SK-N-SH (cell line): ENCODE results near the gene PKNOX1.

ENCODE experiments used
- CHD2 ChIP-seq: fragments of 150-350 bp; IDR thresholded peaks from 2 replicates; pipeline ENCODE4 v1.6.1; 2018; ENCODE audit warnings: low read length; ENCODE audit not compliant: partially characterized antibody
- CTCF ChIP-seq: fragments of 200-600 bp; sonication (generic); IDR thresholded peaks from 2 replicates; pipeline ENCODE4 v1.6.1; 2017; ENCODE audit warnings: antibody characterized with exemption, mild to moderate bottlenecking, moderate library complexity
- EP300 ChIP-seq, 2 experiments: IDR thresholded peaks; 2 replicates each; pipeline versions ENCODE4 v1.4.0 to v1.6.1; 2012; ENCODE audit warnings: borderline replicate concordance in 1 of 2, low read depth in 1 of 2, low read length in 1 of 2
- EZH2phosphoT487 ChIP-seq: fragments of 200-600 bp; sonication (generic); IDR thresholded peaks from 2 replicates; pipeline ENCODE4 v1.6.1; 2017; ENCODE audit warnings: low read depth, mixed run types, mild to moderate bottlenecking, antibody characterized with exemption, moderate library complexity, borderline replicate concordance
- GABPA ChIP-seq: IDR thresholded peaks from 2 replicates; pipeline ENCODE4 v1.4.0; 2012; ENCODE audit warnings: low read depth, mild to moderate bottlenecking
- POLR2AphosphoS5 ChIP-seq: IDR thresholded peaks from 2 replicates; pipeline ENCODE4 v1.6.1; 2012; ENCODE audit warnings: low read depth, low read length
- RAD21 ChIP-seq: IDR thresholded peaks from 2 replicates; pipeline ENCODE4 v1.6.1; 2012; ENCODE audit warnings: mild to moderate bottlenecking, low read length
- SIN3A ChIP-seq: IDR thresholded peaks from 2 replicates; pipeline ENCODE4 v1.6.1; 2012; ENCODE audit warnings: low read depth, mild to moderate bottlenecking, low read length, moderate library complexity, borderline replicate concordance
- YY1 ChIP-seq: IDR thresholded peaks from 2 replicates; pipeline ENCODE4 v1.4.0; 2012; ENCODE audit warnings: low read depth, mild to moderate bottlenecking

- no peak for TF ChIP-seq CTCF
- no peak for TF ChIP-seq EZH2phosphoT487
- no peak for TF ChIP-seq POLR2AphosphoS5
- TF ChIP-seq GABPA: no peak
- TF ChIP-seq SIN3A: no peak
- no peak for TF ChIP-seq EP300 (IDR thresholded peaks at IDR 0.05; ENCODE audit: borderline replicate concordance in 1 of 2, low read depth in 1 of 2, low read length in 1 of 2)
- no peak for TF ChIP-seq CHD2
- TF ChIP-seq YY1: no peak
- TF ChIP-seq RAD21: no peak
These were observed 17.3 kb upstream of the PKNOX1 start for GRCh38 chr21:42956824-42957630.
